ENCODE measurements around the gene PRORP.
"Not testable (repeated sequence)": the region's sequence is repeated elsewhere in the genome, so short reads cannot be mapped to it uniquely, and the experiment has no call there.

PRORP gene

DNA sequence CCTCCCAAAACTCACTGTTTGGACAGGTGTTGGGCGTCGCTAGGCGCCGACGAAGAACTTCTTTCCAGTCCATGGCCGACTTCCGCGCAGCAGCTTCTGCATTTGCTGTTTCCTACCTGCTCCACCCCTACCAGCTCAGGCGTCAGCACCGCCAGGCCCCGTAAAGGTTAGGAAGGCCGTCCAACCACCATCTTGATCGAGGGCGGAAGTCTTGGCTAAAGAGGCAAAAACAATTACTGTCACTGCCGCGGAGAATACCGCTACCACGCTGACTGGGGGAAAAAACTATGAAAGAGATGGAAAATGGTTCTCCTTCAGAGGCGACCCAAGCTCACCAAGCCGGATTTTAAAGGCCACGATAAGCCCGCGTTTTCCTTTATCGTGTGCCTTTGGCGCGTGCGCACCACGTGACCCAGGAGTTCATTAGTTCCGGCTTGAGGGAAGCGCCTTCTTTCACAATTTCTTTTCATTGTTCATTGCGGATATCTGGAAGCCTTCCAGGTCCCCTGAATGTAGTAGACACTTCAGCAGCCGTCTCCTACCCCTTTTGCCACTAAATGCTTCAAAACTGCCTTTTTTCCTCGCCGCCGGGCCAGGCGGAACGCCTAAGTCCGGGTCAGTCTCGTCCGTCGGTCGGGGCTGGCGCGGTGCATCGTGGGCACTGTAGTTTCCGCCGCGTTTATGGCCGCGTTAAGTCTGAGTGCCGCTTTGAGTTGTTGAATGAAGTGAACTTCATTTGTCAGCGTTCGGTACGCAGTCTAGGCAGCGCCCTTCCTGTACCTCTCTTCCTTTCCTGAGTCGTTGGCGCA is at the start of gene PRORP, which contains the start of gene PPP2R3C:
Gene PRORP, plus strand, starts transcription at position 666 of the 809 bp plus-strand sequence. CDS start 694 bp downstream, outside the sequence.
Gene PPP2R3C, minus strand, starts transcription at position 104 of the 809 bp plus-strand sequence. Its CDS starts 31 bp downstream, at position 73.
- Mint-ChIP-seq H3K4me1 (ENCODE audit: low read depth) (peaks cover 73% of the 10 kb centered on the region), H3K36me3 (ENCODE audit: low read depth) (peaks cover 38% of the 10 kb centered on the region), H3K27me3 (no peaks in the 10 kb centered on the region), H3K9me3 (no peaks in the 10 kb centered on the region), H3K4me3 (peak within 1 kb of the TSS; percentile 96), H3K27ac (peak within 1 kb of the TSS; percentile 100)

DNA sequence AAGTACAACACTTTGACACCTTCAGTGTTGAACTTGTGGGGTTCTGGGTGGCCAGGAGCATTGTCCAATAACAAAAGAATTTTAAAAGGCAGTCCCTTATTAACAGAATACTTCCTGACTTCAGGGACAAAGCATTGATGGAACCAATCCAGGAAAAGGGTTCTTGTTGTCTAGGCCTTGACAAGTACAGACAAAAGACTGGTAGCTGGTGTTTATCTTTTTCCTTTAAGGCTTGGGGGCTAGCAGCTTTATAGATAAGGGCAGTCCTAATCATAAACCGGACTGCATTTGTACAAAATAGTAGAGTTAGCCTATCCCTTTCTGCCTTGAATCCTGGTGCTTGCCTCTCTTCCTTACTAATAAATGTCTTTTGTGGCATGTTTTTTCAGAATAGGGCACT is 48.9 kb upstream of the PRORP start:
- H3K27me3 Mint-ChIP-seq: no peaks in the 10 kb centered on the region
- H3K9me3 Mint-ChIP-seq: no peaks in the 10 kb centered on the region
- H3K4me1 Mint-ChIP-seq (ENCODE audit: low read depth): no peaks in the 10 kb centered on the region
- H3K4me3 Mint-ChIP-seq: no peak overlapping the region
- peaks cover 26% of the 10 kb centered on the region for H3K36me3 Mint-ChIP-seq (ENCODE audit: low read depth)
- no peak overlapping the region for H3K27ac Mint-ChIP-seq

GRCh38 chr14:35078082-35078481 is 44.3 kb upstream of the PRORP start:
- Mint-ChIP-seq H3K27ac (no peak overlapping the region), H3K4me3 (no peak overlapping the region), H3K4me1 (ENCODE audit: low read depth) (no peaks in the 10 kb centered on the region), H3K9me3 (no peaks in the 10 kb centered on the region), H3K27me3 (no peaks in the 10 kb centered on the region), H3K36me3 (ENCODE audit: low read depth) (peaks cover 24% of the 10 kb centered on the region)

DNA sequence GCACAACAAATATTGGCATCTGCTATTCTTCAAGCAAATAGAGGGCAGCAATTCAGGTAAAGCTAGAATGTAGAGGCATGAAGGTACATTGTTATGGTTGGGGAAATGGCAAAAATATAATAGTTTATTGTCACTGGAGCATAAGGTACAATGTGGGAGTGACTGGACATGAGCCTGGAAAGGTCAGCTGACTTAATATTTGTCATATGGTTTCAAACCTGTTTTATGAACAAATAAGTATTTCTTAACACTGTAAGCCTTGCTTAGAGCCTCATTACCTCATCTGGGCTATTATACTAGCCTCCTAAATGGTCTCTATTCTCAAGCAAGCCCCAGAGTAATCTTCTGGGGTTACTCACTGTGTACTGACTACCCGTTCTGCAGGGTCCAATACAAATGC is 42.6 kb upstream of the PRORP start:
- Mint-ChIP-seq H3K27ac (no peak overlapping the region), H3K4me3 (no peak overlapping the region), H3K9me3 (no peaks in the 10 kb centered on the region), H3K27me3 (no peaks in the 10 kb centered on the region), H3K36me3 (ENCODE audit: low read depth) (peaks cover 28% of the 10 kb centered on the region), H3K4me1 (ENCODE audit: low read depth) (no peaks in the 10 kb centered on the region)

DNA sequence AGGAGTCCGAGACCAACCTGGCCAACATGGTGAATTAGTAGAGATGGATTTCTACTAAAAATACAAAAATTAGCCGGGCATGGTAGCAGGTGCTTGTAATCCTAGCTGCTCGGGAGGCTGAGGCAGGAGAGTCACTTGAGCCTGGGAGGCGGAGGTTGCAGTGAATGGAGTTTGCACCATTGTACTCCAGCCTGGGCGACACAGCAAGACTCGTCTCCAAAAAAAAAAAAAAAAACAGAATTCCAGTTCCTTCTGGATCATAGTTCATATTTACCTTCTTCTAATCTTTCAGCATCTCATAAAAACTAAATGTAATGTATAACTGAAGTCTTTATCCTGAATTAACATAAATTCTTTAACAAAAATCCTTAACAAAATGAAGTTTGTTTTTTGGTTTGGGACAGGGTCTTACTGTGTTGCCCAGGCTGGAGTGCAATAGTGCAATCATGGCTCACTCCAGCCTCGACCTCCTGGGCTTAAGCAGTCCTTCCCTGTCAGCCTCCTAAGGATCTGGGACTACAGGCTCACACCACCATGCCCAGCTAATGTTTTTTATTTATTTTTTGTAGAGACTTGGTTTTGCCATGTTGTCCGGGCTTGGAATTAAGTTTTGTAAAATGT is 38.7 kb upstream of the PRORP start:
- no peaks in the 10 kb centered on the region for H3K9me3 Mint-ChIP-seq

GRCh38 chr14:35085441-35085840 is 36.9 kb upstream of the PRORP start:
- H3K9me3 Mint-ChIP-seq: no peaks in the 10 kb centered on the region
- H3K27me3 Mint-ChIP-seq: no peaks in the 10 kb centered on the region
- H3K4me3 Mint-ChIP-seq: no peak overlapping the region
- no peaks in the 10 kb centered on the region for H3K4me1 Mint-ChIP-seq (ENCODE audit: low read depth)
- H3K27ac Mint-ChIP-seq: no peak overlapping the region
- H3K36me3 Mint-ChIP-seq (ENCODE audit: low read depth): peaks cover 31% of the 10 kb centered on the region

More for the DNA sequence above, 38.7 kb upstream of the PRORP start:
- Mint-ChIP-seq H3K4me1 (ENCODE audit: low read depth) (no peaks in the 10 kb centered on the region), H3K27ac (peak overlapping the region; percentile 5), H3K36me3 (ENCODE audit: low read depth) (peaks cover 38% of the 10 kb centered on the region), H3K27me3 (no peaks in the 10 kb centered on the region), H3K4me3 (no peak overlapping the region)

GRCh38 chr14:35088514-35088913 is 33.8 kb upstream of the PRORP start:
- Mint-ChIP-seq H3K4me1 (ENCODE audit: low read depth) (no peaks in the 10 kb centered on the region), H3K27me3 (no peaks in the 10 kb centered on the region), H3K36me3 (ENCODE audit: low read depth) (peaks cover 46% of the 10 kb centered on the region), H3K27ac (peak overlapping the region; percentile 53), H3K9me3 (no peaks in the 10 kb centered on the region), H3K4me3 (no peak overlapping the region)

DNA sequence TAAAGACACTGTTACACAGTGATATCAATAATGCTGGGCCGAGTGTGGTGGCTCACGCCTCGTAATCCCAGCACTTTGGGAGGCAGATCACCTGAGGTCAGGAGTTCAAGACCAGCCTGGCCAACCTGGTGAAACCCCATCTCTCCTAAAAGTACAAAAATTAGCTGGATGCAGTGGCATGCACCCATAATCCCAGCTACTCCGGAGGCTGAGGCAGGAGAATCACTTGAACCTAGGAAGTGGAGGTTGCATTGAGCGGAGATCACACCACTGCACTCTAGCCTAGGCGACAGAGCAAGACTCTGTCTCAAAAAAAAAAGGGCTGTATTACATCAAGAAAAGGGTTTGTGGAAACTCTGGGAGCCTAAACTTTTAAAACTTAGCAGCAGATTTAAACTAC is 27.7 kb upstream of the PRORP start:
- peaks cover 46% of the 10 kb centered on the region for H3K36me3 Mint-ChIP-seq (ENCODE audit: low read depth)
- not testable (repeated sequence) for H3K27ac Mint-ChIP-seq; H3K4me3 Mint-ChIP-seq; H3K9me3 Mint-ChIP-seq; H3K27me3 Mint-ChIP-seq; H3K4me1 Mint-ChIP-seq (ENCODE audit: low read depth)

DNA sequence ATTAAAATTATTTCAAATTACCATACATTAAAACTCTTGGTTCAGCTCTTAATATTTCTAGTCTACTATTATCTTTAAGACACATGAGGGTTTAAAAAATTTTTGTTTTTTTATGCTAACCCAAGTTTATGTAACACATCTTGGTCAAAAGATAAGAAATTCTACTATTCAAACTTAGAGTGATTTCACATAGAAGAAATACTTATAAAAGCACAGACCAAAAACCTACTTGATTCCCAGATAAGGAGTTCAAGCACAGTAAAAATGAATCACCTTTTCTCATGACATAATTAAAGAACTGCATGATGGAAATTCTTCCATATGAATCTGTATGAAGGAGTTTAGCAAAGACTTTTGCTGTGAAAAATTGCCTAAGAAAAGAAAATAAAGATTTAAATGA is 14.5 kb upstream of the PRORP start:
- H3K4me3 Mint-ChIP-seq: no peak overlapping the region
- peaks cover 56% of the 10 kb centered on the region for H3K36me3 Mint-ChIP-seq (ENCODE audit: low read depth)
- no peaks in the 10 kb centered on the region for H3K9me3 Mint-ChIP-seq
- no peaks in the 10 kb centered on the region for H3K27me3 Mint-ChIP-seq
- no peak overlapping the region for H3K27ac Mint-ChIP-seq
- H3K4me1 Mint-ChIP-seq (ENCODE audit: low read depth): peaks cover 7% of the 10 kb centered on the region

- no peaks in the 10 kb centered on the region for H3K9me3 Mint-ChIP-seq
These were observed 9.7 kb upstream of the PRORP start for GRCh38 chr14:35112641-35113040.

DNA sequence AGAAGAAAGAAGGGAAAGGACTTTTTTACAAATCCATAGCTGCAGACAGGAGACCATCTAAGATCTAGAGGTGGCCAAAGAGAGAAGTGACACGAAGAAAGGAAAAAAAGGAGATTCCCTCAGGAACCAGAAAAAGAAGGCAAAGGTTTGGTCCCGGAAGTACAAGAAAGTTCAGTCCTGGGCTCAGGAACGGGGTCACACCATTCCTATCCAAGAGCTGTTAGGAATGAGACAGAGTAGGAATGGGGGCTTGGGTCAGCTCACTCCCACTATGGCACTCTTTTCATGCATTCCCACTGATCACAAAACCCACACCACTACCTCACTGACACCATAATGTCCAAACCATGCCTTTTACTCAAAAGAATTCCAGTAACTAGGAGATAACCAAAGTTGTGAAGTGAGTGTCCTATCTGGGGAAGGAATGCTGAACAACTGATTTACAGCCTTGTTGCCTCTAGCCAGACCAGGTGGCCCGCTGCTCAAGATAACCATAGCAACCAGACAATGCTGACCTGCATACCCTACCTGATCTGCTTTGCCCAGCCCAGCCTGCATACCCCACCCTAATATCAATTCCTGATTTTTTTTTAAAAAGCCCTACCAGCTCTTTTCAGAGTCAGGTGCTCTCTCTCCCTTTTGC is 8.9 kb upstream of the PRORP start:
- no peaks in the 10 kb centered on the region for H3K9me3 Mint-ChIP-seq
- H3K4me3 Mint-ChIP-seq: no peak overlapping the region
- peak overlapping the region; percentile 32 for H3K27ac Mint-ChIP-seq

More at GRCh38 chr14:35112641-35113040, 9.7 kb upstream of the PRORP start:
- Mint-ChIP-seq H3K27ac (no peak overlapping the region), H3K27me3 (no peaks in the 10 kb centered on the region), H3K36me3 (ENCODE audit: low read depth) (peaks cover 74% of the 10 kb centered on the region), H3K4me3 (no peak overlapping the region), H3K4me1 (ENCODE audit: low read depth) (peaks cover 14% of the 10 kb centered on the region)

DNA sequence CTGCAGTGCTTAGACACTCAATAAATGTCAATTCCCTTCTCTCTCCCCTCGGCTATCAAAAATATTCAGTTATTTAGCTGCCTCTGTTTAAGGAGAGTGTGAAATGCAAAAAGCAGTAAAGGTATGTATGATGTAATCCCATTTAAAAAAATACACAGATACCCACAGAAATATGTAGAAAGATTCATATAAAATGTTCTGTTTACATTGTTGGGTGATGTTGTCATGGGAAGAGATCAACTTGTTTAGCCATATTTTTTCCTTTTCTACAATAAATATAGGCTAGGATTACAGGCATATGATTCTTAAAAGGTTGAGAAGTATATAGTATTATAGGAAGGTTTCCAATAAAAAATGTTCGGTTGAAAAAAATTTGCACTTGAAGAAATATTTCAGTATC is 8.3 kb upstream of the PRORP start:
- no peaks in the 10 kb centered on the region for H3K9me3 Mint-ChIP-seq
- H3K4me3 Mint-ChIP-seq: no peak overlapping the region
- H3K27me3 Mint-ChIP-seq: no peaks in the 10 kb centered on the region
- peaks cover 71% of the 10 kb centered on the region for H3K36me3 Mint-ChIP-seq (ENCODE audit: low read depth)
- H3K4me1 Mint-ChIP-seq (ENCODE audit: low read depth): peaks cover 23% of the 10 kb centered on the region
- H3K27ac Mint-ChIP-seq: no peak overlapping the region

More for the DNA sequence above, 8.9 kb upstream of the PRORP start:
- no peaks in the 10 kb centered on the region for H3K27me3 Mint-ChIP-seq
- H3K4me1 Mint-ChIP-seq (ENCODE audit: low read depth): peaks cover 17% of the 10 kb centered on the region
- peaks cover 71% of the 10 kb centered on the region for H3K36me3 Mint-ChIP-seq (ENCODE audit: low read depth)

DNA sequence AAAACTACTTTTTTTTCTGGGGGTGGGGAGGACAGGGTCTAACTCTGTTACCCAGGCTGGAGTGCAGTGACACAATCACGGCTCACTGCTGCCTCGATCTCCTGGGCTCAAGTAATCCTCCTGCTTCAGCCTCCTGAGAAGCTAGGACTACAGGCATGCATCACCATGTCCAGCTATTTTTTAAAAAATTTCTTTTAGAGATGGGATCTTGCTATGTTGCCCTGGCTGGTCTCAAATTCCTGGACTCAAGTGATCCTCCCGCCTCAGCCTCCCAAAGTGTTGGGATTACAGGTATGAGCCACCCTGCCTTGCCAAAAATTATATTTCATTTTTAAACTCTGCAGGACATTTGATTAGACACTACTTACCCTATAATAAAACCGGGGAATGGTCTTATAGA is 6.1 kb upstream of the PRORP start:
- Mint-ChIP-seq H3K4me3 (no peak overlapping the region), H3K27ac (no peak overlapping the region), H3K4me1 (ENCODE audit: low read depth) (peaks cover 37% of the 10 kb centered on the region), H3K27me3 (no peaks in the 10 kb centered on the region), H3K9me3 (no peaks in the 10 kb centered on the region), H3K36me3 (ENCODE audit: low read depth) (peaks cover 67% of the 10 kb centered on the region)

DNA sequence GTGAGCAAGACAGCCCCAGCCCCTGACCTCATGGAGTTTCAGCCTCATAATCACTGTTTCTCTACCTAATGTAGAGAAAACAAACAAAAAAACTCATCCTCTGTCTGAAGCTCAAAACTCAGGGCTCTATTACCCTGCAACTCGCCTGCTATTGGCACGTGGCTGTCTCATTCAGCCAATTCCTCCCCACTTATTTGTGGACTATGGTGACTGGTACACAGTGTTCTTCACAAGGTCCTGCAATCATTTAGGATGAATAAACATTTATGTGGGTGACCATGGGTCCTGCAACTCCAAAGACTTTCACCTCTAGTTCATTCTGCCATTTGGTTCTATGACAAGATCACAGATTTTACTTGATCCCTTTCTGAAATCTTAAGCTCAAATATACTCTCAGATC is 5.2 kb upstream of the PRORP start:
- peaks cover 40% of the 10 kb centered on the region for H3K4me1 Mint-ChIP-seq (ENCODE audit: low read depth)
- H3K27me3 Mint-ChIP-seq: no peaks in the 10 kb centered on the region
- H3K9me3 Mint-ChIP-seq: no peaks in the 10 kb centered on the region
- no peak overlapping the region for H3K27ac Mint-ChIP-seq
- no peak overlapping the region for H3K4me3 Mint-ChIP-seq
- H3K36me3 Mint-ChIP-seq (ENCODE audit: low read depth): peaks cover 60% of the 10 kb centered on the region

All from stimulated activated naive CD8-positive, alpha-beta T cell treated with anti-CD3 and anti-CD28 coated beads, Interleukin-15, Interleukin-2, amounts not matched to agents 100 ng/mL and 50 ng/mL, for 24 hours (primary cell).